ENCODE data around the gene WDR90. TPM values are rescaled to one million over a fixed set of nuclear protein-coding genes. Genes with fewer than 3 reads are reported as not detected.

WDR90 gene
- total RNA-seq, 2 donors from 2014 or later = 22.7 to 39.4 TPM

DNA sequence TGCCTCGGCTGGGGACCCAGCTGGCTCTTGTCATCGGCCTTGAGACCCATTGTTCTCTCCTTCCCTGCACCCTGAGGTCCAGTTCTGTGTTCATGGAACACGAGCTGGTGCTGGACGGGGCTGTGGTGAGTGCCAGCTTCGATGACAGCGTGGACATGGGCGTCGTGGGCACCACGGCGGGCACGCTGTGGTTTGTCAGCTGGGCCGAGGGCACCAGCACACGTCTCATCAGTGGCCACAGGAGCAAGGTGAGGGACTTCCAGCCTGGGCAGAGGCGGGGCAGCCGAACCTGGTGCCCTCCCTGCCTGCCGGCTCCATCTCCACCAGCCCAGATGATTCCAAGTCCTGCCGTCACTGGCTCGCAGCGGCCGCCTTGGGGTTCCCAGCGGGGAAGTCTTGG is 13.4 kb downstream of the WDR90 start:
- Histone ChIP-seq H3K27ac (no peak overlapping the region), H3K4me3 (no peak overlapping the region)
- ATAC-seq (ENCODE audit: insufficient number of reproducible peaks, low FRiP score, low read depth) = no peak

DNA sequence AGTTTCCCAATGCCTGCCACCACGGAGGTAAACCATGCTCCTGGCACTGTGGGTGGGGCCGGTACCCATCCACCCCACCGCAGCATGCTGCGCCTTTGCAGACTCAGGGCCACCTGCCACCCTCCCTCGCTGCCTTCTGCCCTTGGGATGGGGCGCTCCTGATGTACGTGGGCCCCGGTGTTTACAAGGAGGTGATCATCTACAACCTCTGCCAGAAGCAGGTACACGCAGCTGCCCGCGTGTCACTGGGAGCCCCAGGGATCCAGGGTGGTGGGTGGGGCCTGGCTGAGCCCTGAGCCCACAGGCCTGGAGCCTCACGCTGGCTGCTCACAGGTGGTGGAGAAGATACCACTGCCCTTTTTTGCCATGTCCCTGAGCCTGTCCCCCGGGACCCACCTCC is 17.4 kb downstream of the WDR90 start:
- Histone ChIP-seq H3K9me3 (no peaks in the 10 kb centered on the region), H3K27me3 (replicated peaks; ENCODE audit: insufficient read depth) (no peaks in the 10 kb centered on the region), H3K4me1 (ENCODE audit: control insufficient read depth in 1 of 2, low read depth in 2 of 2) (peaks cover 7 to 19% of the 10 kb centered on the region in 2 donors), H3K27ac (no peak overlapping the region), H3K4me3 (no peak overlapping the region), H3K36me3 (peaks cover 20% of the 10 kb centered on the region)
- TF ChIP-seq CTCF (IDR thresholded peaks at IDR 0.05) = no peak
- DNase-seq (ENCODE audit: low spot score) = no peak
- ATAC-seq (ENCODE audit: insufficient number of reproducible peaks, low FRiP score, low read depth) = no peak

More for the DNA sequence above, 13.4 kb downstream of the WDR90 start:
- no peak for TF ChIP-seq CTCF (IDR thresholded peaks at IDR 0.05)
- DNase-seq (ENCODE audit: low spot score) = no peak
- H3K27me3 ChIP-seq (replicated peaks; ENCODE audit: insufficient read depth) = no peaks in the 10 kb centered on the region
- no peaks in the 10 kb centered on the region for H3K36me3 ChIP-seq
- no peaks in the 10 kb centered on the region for H3K9me3 ChIP-seq
- peaks cover 0 to 4% of the 10 kb centered on the region in 2 donors for H3K4me1 ChIP-seq (ENCODE audit: control insufficient read depth in 1 of 2, low read depth in 2 of 2)

- H3K27ac ChIP-seq = peak overlapping the region in 1 of 2 donors; percentile 68
- H3K4me1 ChIP-seq (ENCODE audit: control insufficient read depth in 1 of 2, low read depth in 2 of 2) = peaks cover 7 to 19% of the 10 kb centered on the region in 2 donors
- DNase-seq (ENCODE audit: low spot score) (no peak), ATAC-seq (ENCODE audit: insufficient number of reproducible peaks, low FRiP score, low read depth) (no peak)
- peak overlapping the region; percentile 91 for H3K4me3 ChIP-seq
- H3K9me3 ChIP-seq = no peaks in the 10 kb centered on the region
- no peaks in the 10 kb centered on the region for H3K27me3 ChIP-seq (replicated peaks; ENCODE audit: insufficient read depth)
- no peak for TF ChIP-seq CTCF (IDR thresholded peaks at IDR 0.05)
- peaks cover 26% of the 10 kb centered on the region for H3K36me3 ChIP-seq
Measured at GRCh38 chr16:667113-667779, 18.1 kb downstream of the WDR90 start.

GRCh38 chr16:667780-668518 is 18.8 kb downstream of the WDR90 start, which contains the start of gene RHOT2:
RHOT2 (plus strand) TSS chr16:668132; CDS start chr16:668200, 68 bp downstream.
- peak within 1 kb of the TSS; percentile 68 to 78 for H3K27ac ChIP-seq
- peaks cover 33% of the 10 kb centered on the region for H3K36me3 ChIP-seq
- peak; percentile 72 for DNase-seq (ENCODE audit: low spot score)
- H3K4me1 ChIP-seq (ENCODE audit: control insufficient read depth in 1 of 2, low read depth in 2 of 2) = peaks cover 7 to 19% of the 10 kb centered on the region in 2 donors
- peak; percentile 85 for ATAC-seq (ENCODE audit: insufficient number of reproducible peaks, low FRiP score, low read depth)
- H3K9me3 ChIP-seq = no peaks in the 10 kb centered on the region
- H3K27me3 ChIP-seq (replicated peaks; ENCODE audit: insufficient read depth) = no peaks in the 10 kb centered on the region
- peak; percentile 80 for TF ChIP-seq CTCF (IDR thresholded peaks at IDR 0.05)
- H3K4me3 ChIP-seq = peak within 1 kb of the TSS; percentile 91

GRCh38 chr16:668519-669171 is 19.5 kb downstream of the WDR90 start:
- Histone ChIP-seq H3K27me3 (replicated peaks; ENCODE audit: insufficient read depth) (no peaks in the 10 kb centered on the region), H3K4me3 (peak overlapping the region; percentile 91), H3K36me3 (peaks cover 35% of the 10 kb centered on the region), H3K27ac (peak overlapping the region; percentile 68 to 78), H3K4me1 (ENCODE audit: control insufficient read depth in 1 of 2, low read depth in 2 of 2) (peaks cover 7 to 19% of the 10 kb centered on the region in 2 donors), H3K9me3 (no peaks in the 10 kb centered on the region)
- ATAC-seq (ENCODE audit: insufficient number of reproducible peaks, low FRiP score, low read depth) = no peak
- no peak for TF ChIP-seq CTCF (IDR thresholded peaks at IDR 0.05)
- DNase-seq (ENCODE audit: low spot score) = no peak
